HL-60/S4 (cell line): ENCODE data around the gene PALLD.

Source experiments
- in situ Hi-C: fragments of 300-500 bp; cut with MboI; formaldehyde crosslinking; loops from 2 replicates; pipeline ENCODE4 v1.14.3; 2022; ENCODE audit warnings: low sequenced_read_pairs

Gene PALLD

DNA sequence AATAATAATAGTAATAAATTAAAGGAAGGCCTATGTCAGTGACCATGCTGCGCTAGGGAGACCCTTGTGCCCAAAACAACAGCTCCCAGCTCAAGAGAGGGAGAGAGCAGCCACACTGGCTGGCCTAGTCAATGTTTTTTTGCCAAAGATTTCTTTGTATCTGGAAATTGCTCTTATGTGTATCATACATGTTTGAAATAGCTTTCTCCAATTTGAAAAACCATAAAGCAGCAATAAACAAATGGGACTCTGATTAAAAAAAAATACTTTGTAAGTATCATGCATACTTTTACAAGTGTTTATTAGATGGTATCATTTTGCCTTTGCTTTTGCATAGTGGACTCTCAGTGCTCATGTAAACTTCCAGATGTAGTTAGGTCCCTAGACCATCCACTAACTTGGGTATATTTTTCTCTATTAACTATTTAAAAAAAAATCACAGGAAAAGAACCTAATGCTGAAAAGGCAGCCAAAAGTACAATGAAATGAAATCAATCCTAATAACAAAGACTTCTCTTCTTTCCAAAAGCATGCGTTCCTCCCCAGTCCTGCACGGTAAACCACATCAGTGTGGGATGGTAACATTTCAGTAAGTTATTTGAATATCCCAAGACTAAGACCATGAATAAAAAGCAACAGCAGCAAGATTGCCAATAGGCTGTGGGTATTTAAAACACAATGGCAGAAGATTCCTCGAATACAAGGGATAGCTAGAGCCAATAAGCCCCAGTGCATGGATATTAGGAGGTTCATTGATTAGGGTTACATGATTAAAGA, 117.6 kb downstream of the PALLD start:
- in situ Hi-C loops = no loop called here

GRCh38 chr4:168615294-168616065, 118.6 kb downstream of the PALLD start:
- in situ Hi-C loops = no loop called here

GRCh38 chr4:168618577-168619265, 121.9 kb downstream of the PALLD start:
- in situ Hi-C loops = no loop called here

DNA sequence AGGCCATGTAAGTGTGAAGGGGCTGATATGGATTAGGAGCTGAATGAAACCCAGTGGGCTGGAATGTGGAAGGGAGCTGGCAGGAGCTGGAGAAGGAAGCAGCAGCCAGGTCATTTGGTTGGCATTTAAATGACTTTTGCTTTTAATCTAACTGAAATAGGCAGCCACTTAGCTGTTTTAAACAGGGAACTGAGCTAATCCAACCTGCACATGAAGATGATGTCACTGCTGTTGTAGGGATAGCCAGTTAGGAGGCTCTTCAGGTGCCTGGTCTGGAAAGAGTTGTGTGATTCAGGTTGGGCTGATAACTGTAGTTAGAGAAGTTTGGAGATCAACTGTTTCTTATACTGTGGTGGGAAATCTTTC, 122.4 kb downstream of the PALLD start:
- in situ Hi-C loops = no loop called here

- in situ Hi-C loops = no loop called here
Measured at GRCh38 chr4:168621806-168622589, 125.1 kb downstream of the PALLD start.

DNA sequence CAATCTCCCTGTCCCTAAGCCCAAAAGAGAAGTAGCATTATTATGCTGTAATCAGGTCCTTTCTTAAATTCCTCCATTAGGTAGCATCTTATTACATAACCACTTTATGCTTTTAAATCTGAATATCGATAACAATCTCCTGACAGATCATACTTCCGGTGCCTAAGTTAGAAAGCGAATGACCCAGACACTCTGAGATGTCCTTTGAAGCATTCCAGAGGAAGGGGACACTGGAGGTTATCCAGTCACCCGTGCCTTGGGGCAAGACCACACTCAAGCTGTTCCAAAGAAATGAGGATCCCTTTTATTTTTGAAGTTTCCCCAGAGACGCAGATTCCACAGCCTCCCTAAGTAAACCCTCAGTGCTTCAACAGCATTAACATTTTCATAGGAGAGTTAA, 125.7 kb downstream of the PALLD start:
- in situ Hi-C loops = no loop called here

DNA sequence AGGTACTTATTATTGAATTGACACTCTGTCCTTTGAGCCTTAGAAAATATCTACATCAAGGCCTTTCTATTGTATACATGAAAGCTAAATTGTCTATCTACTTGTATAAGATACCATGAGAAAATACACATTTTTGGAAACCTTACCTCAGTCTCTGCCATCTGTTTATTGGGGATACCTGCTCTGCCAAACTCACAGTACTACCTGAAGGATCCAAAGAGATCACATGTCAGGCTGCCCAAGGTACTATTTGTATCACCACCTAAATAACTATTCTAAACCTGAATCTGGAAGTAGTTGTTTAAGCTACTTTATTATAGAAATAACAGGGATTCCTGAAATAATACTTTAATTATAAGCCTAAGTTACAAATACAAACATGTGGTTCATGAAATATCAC, 126.2 kb downstream of the PALLD start:
- in situ Hi-C loops = no loop called here

GRCh38 chr4:168623484-168623883, 126.6 kb downstream of the PALLD start:
- in situ Hi-C loops = no loop called here

GRCh38 chr4:168628251-168628650, 131.4 kb downstream of the PALLD start:
- in situ Hi-C loops = no loop called here

- in situ Hi-C loops = no loop called here
Measured at GRCh38 chr4:168629566-168629965, 132.7 kb downstream of the PALLD start.

GRCh38 chr4:168630445-168631187, 133.8 kb downstream of the PALLD start:
- in situ Hi-C loops = no loop called here

GRCh38 chr4:168631241-168632162, 134.7 kb downstream of the PALLD start:
- in situ Hi-C loops = no loop called here

DNA sequence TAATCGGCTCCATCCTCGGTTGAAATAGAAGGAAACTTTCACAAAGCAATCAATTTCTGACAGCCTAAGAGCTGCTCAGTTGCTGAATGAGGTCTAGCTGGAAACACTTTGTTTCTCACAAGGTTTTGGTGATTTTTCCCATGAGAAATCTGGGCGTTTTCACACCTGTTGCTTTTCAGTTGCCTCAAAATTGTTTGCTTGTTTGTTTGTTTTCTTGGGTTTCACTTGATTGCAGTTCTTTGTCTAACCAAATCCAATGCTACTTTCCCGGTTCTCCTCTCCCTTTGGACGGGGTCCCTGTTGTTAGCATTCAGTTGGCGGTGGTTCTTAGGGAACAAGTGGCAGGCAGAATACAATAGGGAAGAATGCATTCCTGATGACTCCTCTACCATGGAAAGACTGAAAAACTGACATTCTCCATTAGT, 135.5 kb downstream of the PALLD start:
- in situ Hi-C loops = no loop called here

- in situ Hi-C loops = no loop called here
Measured at GRCh38 chr4:168633064-168633463, 136.2 kb downstream of the PALLD start.

DNA sequence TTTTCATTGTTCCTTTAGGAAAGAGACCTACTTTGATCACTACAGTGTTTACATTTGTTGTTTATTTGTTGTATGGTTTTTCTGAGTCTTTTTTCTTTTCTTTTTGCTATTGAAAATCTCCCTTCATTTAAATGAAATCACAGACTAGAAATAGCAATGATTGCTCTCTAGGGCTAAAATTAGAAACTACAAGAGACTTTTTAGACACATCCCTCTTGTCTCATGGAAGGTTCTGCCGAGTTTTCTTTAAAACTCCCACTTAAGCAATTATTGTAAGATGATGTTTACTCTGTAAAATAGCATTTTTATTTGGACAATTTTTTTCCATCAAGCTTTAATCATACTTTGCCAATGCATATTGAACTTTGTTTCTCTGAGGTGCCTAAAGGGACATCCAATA, 136.6 kb downstream of the PALLD start:
- in situ Hi-C loops = no loop called here

- in situ Hi-C loops = no loop called here
Measured at GRCh38 chr4:168634276-168634802, 137.5 kb downstream of the PALLD start.

DNA sequence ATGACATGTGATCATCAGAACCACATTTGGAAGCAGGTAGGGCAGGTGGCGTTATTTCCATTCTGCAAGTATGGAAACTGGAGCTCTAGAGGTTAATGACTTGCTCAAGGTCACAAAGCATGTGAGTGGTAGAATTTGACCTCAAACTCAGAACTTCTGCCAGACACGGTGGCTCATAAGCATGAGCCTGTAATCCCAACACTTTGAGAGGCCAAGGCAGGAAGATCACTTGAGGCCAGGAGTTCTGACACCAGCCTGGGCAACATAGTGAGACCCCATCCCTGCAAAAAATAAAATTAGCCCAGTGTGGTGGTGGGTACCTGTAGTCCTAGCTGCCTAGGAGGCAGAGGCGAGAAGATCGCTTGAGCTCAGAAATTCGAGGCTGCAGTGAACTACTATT, 139.2 kb downstream of the PALLD start:
- in situ Hi-C loops = no loop called here

DNA sequence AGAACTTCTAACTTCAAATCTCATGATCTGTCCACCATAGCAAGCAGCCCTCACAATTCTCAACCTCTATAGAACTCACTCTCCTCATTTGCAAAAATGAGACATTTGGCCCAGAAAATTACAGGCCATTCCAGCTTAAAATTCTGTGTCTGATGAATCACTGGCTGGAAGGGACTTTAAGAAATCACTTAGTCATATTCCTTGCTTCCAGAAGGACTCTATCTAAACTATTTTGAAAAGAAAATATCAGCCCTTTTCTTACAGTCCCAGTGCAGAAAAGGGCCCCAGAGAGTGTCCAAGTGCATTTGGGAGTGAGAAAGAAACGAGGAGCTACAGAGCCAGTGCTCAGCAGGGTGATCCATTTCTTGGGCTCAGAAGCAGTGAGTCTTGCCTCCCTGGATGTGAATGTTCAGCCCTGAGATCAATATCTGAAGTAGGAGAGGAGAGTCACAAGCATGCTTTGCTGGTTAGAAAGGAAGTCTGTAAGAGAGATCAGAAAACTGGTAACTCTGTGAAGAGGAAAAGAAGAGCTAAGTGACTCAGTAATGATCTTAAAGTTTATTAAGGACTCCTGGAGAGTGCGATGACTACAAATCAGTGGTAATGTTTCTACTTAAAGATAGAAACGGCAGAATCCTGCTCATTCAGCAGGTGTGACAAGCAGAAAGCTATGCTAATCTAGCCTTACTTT, 139.8 kb downstream of the PALLD start:
- in situ Hi-C loops = no loop called here
